NCI-H1092 treated with DMSO at 0.1 percent for 48 hours (cell line): ENCODE data around the gene IGFBP5.

Source experiments
- DNase-seq: peaks from one replicate; lab custom pipeline; 2025; lab: John Stamatoyannopoulos, UW

Gene IGFBP5

DNA sequence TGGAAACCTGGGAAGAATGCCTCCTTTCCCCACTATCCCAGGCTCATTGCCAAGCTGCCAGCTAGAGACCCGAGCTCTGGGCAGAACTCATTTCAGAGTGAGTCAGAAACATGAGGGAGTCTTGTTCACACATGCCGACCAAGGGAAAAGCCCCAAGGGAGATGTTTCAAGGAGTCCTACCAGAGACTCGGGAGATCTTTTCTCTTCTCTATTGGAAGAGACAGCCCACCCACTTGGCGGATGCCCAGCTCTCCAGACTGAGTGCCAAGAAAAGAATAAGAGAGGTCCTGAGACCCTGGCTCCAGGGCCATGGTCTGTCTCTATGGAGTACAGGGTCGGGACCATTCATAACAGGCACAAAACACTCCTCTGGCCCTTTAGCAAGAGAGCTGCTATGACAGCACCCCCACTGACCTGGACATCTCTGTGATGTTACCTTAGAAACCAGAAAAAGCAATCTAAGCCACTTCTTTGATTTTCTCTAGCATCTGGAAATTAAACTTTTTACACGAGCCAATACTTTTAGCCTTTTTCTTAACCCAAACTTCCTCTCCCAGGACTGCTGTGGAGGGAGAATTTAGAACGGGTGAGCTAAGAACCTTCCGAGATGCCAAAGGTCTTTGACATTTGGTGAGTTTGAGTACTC is 18.5 kb upstream of the IGFBP5 start:
- DNase-seq, result no peak

DNA sequence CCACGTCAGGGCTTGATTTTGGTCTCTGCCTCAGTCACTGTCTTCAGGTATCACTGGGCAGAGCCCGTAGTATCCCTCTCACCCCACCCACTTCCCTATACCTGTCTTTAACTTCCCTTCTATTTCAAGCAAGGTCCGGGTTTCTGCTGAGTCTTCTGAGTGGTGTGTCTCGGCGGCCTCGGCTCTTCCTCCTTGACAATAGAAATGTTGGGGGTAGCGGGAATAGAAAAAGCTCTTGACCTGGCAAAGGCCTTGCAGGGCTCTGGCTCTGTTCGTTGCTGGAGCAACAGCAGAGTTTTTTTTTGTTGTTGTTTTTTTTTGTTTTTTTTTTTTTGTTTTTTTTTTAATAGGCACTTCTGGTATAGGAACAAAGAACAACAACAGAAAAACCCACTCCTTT is 16.0 kb upstream of the IGFBP5 start:
- DNase-seq, result no peak

DNA sequence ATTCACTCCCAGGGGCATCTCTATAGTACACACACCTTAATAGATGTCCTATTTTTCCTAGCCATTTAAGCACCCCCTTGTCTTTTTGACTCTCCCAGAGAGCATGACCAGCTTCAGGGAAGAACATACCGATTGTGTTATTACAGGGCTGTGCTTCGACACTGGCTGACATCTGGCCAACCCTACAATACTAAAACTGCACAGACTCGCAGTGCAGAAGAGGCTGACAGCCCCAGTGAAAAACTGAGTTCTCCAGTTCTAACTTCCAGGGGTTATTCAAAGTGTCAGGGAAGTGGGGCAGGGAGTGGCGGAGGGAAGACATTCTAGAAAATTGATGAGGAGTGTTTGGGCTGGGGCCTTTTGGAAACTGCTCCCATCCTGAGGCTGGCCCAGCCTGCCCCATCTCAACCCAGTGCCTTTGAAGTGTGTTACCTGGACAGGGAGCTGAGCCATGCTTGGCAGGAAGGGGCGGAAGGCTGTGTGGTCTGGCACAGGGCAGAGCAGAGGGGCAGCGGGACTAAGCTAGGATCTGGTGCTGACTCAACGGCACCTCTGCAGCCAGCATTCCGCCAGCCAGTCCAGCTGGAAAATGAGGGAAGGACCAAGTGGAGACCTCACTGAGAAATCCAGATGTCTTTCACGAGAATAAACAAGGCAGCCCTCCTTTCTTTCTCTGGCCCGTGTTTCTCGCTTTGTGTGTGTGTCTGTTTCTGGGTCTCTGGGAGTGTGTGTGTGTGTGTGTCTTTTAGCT is 15.4 kb upstream of the IGFBP5 start:
- no peak for DNase-seq

DNA sequence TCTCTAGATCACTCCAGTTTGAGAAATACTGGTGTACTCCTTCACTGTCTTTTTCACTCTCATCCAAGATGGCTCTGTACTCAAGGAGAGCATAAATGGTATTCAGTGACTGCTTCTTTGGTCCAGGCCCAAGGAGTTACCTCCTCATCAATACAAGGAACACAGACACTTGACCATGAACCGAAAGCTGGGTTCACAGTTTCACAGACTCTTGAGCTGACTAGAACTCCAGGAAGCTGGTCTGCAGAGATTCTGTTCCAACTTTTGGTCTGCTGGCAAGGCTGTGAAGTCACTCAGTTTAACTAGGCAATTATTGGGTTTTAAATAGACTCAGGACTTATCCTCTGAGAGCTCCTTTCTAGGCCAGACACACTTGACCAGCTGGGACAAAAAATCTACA is 7.4 kb upstream of the IGFBP5 start:
- no peak for DNase-seq

DNA sequence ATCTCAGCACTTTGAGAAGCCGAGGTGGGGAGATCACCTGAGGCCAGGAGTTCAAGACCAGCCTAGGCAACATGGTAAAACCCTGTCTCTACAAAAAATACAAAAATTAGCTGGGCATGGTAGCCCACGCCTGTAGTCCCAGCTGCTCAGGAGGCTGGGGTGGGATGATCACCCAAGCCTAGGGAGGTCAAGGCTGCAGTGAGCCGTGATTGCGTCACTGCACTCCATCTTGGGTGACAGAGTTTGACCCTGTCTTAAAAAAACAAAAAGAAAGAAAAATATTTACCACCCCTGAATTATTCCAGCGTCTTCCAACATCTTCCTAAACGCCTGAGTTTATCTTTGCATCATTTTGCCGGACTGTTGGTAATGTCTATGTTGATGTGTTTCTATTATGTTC is 6.2 kb upstream of the IGFBP5 start:
- no peak for DNase-seq

DNA sequence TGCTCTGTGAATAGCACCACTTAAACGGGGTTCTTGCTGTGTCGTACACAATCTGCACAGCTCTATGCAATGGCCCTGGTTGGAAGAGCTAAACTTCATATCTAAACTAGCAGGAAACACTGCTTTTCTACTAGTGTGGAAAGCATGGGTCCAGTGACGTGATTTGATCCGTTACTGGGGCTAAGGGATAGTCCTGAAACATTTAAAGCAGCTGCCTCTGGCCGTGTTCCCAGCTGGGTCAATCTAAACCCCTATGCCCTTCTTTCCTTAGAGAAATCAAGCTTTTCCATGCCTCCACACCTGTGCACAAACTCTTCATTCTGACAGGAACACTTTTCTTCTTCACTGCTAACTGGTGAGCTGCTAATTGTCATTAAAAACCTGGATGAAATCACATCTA is 5.4 kb upstream of the IGFBP5 start:
- peak; percentile 71 for DNase-seq

DNA sequence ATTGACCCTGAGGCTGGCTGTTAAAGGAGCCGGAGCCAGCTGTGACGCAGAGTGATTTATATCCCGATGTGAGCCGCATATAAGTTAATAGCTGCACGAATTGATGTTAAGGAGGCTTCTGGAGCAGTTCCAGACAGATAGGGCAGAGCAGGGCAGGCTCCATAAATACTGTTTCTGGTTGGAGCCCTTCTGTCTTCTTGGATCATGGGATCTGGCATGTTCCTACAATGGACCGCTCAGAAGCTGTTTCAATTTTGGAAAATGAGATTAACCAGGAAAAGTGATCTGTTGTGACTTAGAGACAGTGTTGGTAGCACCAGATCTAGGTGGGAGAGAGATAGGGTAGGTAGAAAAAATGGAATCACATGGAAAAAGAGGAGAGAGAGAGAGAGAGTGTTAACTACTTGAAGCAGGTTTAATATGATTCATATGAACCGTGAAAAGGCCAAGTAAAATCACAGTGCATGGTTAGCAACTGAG is 4.8 kb upstream of the IGFBP5 start:
- peak; percentile 90 for DNase-seq

DNA sequence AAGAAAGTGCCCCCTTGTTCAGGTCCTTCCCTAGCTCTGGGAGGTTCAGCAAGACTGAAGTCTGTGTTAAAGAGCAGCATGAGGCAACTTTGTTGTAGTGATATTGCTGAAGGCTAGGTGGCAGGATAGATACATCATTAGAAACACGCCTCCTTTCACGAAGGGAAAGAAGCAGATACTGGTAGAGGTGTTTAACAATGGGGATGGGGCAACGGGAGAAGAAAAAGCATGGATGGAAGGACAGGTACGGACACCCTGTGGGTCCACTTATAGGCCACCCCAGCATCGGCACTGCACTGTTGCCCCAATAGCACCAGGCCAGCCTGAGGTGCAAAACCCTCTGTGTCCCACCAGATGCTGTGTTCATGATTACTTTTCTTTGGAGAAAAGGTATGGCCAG is 3.5 kb upstream of the IGFBP5 start:
- DNase-seq, result peak; percentile 92

DNA sequence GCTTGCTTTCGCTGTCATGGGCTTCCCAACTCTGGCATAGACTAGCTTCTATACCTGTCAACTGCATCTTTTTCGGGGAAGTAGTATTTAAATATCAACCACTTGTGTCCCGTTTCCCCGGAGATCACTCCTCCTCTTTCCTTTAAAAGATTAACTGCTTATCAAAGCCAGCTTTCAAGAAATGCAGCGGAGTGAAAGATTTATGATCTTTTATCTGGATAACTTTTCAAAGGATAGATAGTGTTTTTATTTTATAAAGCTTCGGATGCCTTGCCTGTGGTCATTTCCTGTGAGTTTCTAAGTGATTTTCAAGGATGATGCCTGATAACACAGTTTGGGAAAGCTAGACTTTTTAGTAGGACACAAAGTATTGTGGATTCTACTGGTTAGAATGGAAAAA is 2.9 kb upstream of the IGFBP5 start:
- no peak for DNase-seq

DNA sequence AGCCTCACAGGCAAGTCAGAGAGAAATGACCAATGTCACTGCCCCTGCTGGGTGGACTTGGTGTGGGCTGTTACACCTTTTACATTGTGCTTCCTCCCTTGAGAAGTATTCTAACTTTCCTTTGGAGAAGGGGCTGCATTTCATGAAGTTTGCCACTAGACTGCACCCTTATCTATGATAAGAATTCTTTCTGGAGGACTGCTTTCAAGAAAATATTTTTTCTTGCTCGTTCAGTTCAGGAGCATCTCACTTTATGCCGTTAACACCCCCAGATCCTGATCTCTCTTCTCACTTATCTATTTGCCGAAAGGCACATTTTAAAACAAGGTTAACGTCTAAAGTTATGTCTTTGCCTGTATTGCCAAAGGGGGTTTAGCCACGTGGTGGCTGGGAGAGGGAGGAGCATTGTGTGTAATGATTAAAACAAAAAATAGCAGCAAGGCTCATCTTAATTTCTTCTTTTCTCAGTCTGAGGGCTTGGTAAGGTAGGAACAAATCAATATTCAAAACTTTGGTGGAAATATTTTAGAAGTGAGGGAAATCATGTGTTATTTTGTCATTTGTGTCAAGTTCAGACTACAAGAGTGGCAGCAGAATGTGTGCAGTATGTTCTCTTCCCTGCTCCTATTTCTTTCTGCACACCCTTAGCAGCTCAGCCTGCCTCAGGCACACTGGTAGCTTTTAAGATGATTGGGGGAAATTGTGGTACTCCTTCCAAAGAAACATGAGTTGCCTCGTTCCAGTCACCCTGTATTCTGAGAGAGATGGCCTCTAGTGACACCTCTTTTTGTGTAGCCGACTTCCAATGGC is 1.6 kb upstream of the IGFBP5 start:
- DNase-seq, result peak; percentile 52

DNA sequence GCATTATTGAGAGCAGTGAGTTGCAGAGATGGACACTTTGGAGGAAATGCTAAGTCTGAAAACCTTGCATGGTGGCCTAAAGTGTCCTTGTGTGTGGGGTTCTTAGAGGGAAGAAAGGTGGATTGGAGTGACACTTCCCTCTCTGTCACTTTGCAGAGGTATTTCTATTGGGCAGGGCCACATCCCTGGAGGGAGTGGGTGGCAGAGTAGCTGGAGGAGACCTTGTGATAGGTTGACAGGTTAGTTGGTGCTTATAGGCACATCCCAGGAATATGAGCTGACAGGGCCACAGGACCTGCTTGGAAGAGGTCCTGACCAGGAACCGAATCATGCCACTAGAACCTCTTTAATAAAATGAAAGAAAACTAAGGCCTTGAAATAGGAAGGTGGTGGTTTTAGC is 972 bp upstream of the IGFBP5 start:
- DNase-seq, result no peak

DNA sequence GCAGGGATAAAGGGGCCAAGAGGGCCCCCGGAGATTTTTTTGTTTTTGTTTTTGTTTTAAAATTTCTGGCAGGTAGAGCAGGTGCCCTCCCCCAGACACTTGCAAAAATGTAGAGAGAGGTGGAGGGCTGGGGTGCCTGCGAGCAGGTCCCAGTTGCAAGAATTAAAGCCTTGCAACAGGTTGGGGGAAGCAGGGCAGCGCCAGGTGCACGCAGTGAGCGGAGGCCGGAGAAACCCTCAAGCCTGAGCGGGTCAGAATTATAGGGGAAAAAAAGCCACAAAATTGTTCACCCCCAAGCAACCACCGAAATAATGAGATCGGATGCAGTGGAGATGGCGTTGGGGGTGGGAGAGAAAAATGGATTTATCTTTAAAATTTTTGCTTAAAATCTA is 527 bp downstream of the IGFBP5 start:
- DNase-seq, result no peak

DNA sequence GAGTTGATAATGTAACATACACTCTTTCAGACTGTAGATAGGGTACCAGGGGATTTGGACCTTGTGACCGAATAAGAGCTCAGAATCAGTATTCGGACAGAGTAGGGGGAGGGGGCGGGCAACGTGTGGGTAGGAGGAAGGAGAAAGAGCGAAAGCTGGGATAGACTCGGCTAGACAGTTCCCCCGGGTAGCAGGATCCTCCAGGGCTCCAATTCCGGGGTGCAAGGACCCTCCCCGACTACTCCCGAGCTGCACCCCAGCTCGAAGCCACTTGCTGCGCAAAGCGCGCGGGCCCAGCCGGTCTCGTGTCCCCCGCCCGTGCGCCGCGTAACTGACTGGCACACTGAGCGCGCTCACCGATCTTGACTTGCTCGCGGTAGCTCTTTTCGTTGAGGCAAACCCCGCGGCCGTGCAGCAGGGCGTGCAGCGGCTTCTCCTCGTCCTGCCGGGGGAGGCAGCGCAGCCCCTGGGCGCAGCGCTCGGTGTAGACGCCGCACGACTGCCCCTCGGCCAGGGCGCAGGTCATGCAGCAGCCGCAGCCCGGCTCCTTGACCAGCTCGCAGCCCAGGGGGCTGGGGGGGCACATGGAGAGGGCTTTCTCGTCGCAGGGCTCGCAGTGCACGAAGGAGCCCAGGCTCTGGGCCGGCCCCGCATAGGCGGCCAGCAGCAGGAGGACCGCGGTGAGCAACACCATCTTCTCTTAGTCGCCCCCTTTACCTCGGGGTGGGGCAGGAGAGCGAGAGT is 1.1 kb downstream of the IGFBP5 start:
- DNase-seq, result peak; percentile 53

DNA sequence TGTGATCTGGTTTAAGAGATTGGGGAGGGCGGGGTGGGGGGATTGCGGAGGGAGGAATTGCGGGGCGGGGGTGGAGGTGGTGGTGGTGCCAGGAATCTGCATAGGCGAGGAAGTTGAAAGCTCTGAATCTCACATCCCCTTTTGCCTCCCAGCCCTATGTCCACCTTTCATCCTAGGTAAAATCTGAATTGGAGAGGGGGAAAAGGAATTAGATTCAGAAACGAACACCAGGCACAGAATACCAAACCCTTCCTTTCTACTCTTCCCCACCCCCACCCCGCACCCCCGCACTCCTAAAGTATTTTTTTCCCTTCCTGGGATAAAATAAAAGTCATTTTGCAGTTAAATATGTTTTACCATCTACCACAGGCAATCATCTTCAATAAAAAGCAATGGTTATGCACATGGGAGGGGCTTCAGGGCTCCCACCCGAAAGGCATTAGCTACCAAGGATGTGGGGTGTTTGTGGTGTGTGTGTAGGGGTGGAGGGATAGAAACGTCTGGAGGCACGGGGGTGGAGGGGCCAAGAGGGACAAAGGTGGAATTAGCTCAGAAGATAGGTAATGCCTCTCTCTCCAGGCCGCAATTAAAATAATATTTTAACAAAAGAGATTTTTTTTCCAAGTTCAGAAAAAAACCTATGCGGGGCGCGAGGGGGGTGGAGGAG is 1.8 kb downstream of the IGFBP5 start:
- peak; percentile 50 for DNase-seq

DNA sequence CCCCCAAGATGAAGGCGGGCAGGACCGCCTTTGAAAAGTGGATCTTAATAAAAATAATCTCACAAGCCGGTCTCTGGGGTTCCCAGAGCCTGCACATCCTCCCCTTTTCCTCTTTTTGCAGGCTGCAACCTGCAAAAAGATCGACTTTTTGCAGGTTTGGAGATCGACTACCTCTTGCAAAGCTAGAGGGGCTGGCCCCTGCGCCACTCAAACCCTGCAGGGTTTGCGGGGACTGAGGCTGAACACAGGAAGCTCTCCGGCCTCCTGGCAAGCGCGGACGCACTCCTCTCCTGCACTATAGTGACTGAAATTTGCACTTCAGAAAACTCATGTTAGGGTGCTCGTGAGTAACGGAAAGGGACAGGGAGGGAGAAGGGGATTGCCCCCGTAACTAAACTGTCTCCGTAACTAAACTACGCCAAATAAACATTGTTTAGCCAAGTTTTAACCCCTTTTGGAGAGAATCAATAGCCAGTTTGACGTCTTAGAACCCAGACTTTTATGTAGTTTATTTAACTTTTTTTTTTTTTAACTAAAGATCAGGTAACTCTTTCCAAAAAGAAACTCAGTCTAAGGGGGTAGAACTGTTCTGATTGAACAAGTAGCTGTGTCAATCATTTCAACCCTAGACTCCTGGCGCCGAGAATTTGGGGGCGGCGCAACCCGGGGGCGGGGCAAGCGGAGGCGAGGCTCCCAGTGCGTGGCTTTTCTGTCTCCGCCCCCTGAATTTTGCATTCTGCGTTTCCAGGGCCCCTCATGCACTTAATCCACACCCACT is 2.5 kb downstream of the IGFBP5 start:
- peak; percentile 86 for DNase-seq

DNA sequence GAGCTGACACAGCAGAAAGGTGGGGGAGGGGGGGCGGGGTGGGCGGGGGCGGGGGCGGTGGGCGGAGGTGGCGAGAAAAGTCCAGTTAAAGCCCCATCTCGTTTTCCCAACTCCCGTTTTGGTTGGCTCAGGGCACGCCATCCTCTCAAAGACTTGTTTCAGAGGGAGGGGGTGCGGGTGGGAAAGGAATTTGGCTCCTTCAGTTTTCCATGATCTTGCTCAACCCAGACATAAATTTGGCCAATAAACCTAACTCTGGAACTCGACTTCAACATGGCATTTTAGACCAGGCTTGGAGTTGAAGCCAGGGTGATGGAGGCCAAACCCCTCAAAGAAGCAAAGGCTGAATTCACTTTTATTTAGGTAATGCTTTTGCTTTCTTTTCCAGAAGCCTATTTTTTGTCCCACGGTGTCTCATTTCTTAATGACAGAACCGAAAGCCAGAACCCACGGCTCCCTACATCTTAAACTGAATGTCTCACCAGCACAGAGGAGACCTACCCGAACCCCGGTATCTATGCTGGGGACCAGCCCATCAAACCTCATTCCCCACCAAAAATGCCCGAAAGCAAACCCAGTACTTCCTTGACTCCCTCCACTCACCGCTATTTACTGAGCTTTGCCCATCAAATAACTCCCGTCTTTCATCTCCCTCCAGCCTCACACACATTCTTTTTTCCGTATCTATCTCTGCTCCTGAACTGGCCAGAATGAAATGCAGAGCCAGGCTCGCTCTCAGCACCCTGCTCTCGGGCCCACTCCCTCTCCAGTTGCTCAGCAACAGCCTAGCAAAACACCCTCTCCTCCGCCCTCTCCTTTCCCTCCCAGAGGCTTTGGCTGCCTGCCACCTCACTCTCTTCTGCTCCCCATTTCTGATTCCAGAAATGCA is 4.3 kb downstream of the IGFBP5 start:
- peak; percentile 85 for DNase-seq

DNA sequence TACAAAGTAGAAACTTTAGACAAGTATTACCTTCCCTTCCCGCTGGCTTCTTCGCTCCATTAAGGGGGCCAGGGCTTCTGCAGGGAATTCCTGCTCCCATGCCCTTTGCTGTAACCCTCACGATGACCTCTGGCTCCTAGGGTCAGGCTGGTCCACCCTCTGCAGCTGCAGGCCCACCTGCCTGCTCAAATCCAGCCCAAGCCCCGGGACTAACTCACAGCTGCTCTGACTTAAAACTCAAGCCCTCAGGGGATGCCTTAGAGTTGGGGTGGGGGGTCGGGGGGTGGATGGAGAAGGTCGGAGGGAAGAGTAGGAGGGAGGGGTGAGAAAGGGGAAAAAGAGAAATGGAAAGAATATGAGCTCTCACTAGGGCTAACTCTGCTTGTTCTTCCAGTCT is 4.9 kb downstream of the IGFBP5 start:
- no peak for DNase-seq

DNA sequence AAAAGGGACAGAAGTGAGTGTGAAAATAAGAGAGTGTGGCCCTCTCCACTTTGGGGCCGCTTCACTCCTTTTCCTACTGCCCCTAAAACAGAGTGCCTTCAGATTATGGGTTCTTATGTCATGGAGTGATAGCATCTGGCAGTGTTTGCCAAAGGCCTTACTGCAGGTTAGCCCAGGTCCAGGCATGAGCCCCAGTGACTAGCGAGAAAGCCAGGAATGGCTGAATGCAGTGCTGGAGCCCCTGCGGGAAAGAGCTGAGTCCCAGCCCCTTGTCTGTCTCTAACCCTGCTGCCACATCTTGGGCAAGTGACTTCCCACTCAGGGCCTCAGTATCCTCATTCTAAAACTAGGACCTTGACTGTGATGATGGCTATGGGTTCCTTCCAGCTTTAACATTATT is 6.0 kb downstream of the IGFBP5 start:
- DNase-seq, result no peak

DNA sequence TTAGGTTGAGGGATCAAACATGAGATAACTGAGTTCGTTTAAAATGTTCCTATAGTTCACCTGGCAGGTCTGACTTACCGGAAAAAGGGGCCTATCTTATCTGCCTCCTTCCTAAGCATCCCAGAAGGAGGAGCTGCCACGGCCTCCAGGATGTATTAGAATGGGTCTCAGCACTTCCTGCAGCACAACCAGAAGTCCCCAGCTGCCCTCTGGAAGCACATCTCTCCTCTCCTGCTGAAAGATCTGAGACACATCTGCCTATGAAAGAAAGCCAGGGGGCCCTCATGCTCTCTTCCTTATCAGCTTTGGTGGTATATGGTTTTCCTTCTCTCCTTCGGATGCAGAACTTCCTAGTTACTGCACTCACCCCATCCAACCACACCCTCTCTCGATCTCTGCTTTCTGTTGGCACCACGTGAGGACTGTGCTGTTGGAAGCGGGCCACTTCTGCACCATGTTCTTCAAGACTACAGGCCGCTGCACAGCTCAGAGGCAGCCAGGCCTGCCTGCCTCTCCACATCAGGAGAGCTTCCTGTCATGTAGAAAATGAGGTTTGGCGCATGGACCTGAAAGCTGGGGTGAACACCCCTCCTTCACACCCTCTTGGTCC is 6.5 kb downstream of the IGFBP5 start:
- no peak for DNase-seq
